Measurements from ENCODE around the gene NEURL1. TPM values are rescaled to one million over a fixed set of nuclear protein-coding genes. Genes with fewer than 3 reads are reported as not detected.
A peak's percentile ranks its signal among the peaks of the same experiment; 100 is the strongest.
"Not testable (repeated sequence)": the region's sequence is repeated elsewhere in the genome, so short reads cannot be mapped to it uniquely, and the experiment has no call there.

NEURL1 gene
- total and polyA plus RNA-seq, 2 experiments from 2014 or later = 2.3 to 4.6 TPM

- no peak overlapping the region for H3K4me2 ChIP-seq
- H3K4me1 ChIP-seq (ENCODE audit: insufficient read depth) = peaks cover 13% of the 10 kb centered on the region
- no peak overlapping the region for H3K4me3 ChIP-seq
- H3K79me2 ChIP-seq = no peaks in the 10 kb centered on the region
- H3K9me3 ChIP-seq (ENCODE audit: low read depth) = no peaks in the 10 kb centered on the region
- H3K36me3 ChIP-seq (replicated peaks; ENCODE audit: insufficient read depth, low read depth) = no peaks in the 10 kb centered on the region
- DNase-seq (ENCODE audit: low spot score) = no peak
- H3K27ac ChIP-seq = no peak overlapping the region
- no peaks in the 10 kb centered on the region for H3K9me2 ChIP-seq (replicated peaks; ENCODE audit: insufficient read depth)
- no peak overlapping the region for H2AFZ ChIP-seq
- TF ChIP-seq EZH2 (IDR thresholded peaks at IDR 0.05; ENCODE audit: borderline replicate concordance) = no peak
- no peak for TF ChIP-seq EZH2phosphoT487 (IDR thresholded peaks at IDR 0.05; ENCODE audit: low read depth, severe bottlenecking, unreplicated experiment)
- no peak for TF ChIP-seq CTCF (IDR thresholded peaks at IDR 0.05; ENCODE audit: poor library complexity)
- H3K27me3 ChIP-seq = no peaks in the 10 kb centered on the region
- H4K20me1 ChIP-seq (ENCODE audit: insufficient read depth, poor library complexity, severe bottlenecking) = no peaks in the 10 kb centered on the region
- 79% methylated on average over 12 of the region's 13 CpGs for WGBS (ENCODE audit: low lambda C conversion rate, missing lambda C conversion rate)
Observed at GRCh38 chr10:103502849-103503660, 9.6 kb downstream of the NEURL1 start.

- Histone ChIP-seq H3K4me1 (ENCODE audit: insufficient read depth) (peaks cover 20% of the 10 kb centered on the region), H3K27ac (peak overlapping the region; percentile 52)
- H3K4me2 ChIP-seq; H3K9me2 ChIP-seq (replicated peaks; ENCODE audit: insufficient read depth); H3K27me3 ChIP-seq; H3K79me2 ChIP-seq; H2AFZ ChIP-seq; DNase-seq (ENCODE audit: low spot score); H3K36me3 ChIP-seq (replicated peaks; ENCODE audit: insufficient read depth, low read depth); H3K4me3 ChIP-seq; H4K20me1 ChIP-seq (ENCODE audit: insufficient read depth, poor library complexity, severe bottlenecking); H3K9me3 ChIP-seq (ENCODE audit: low read depth): not testable (repeated sequence)
- 92% methylated on average over 6 of the region's 6 CpGs for WGBS (ENCODE audit: low lambda C conversion rate, missing lambda C conversion rate)
Observed at GRCh38 chr10:103503777-103504176, 10.3 kb downstream of the NEURL1 start.

GRCh38 chr10:103504181-103504783, 10.8 kb downstream of the NEURL1 start:
- TF ChIP-seq EZH2 (IDR thresholded peaks at IDR 0.05; ENCODE audit: borderline replicate concordance) (no peak), EZH2phosphoT487 (IDR thresholded peaks at IDR 0.05; ENCODE audit: low read depth, severe bottlenecking, unreplicated experiment) (no peak), CTCF (IDR thresholded peaks at IDR 0.05; ENCODE audit: poor library complexity) (no peak)
- H2AFZ ChIP-seq = no peak overlapping the region
- no peaks in the 10 kb centered on the region for H3K9me2 ChIP-seq (replicated peaks; ENCODE audit: insufficient read depth)
- peak overlapping the region; percentile 7 for H3K4me2 ChIP-seq
- no peaks in the 10 kb centered on the region for H3K36me3 ChIP-seq (replicated peaks; ENCODE audit: insufficient read depth, low read depth)
- no peaks in the 10 kb centered on the region for H3K9me3 ChIP-seq (ENCODE audit: low read depth)
- H3K27me3 ChIP-seq = no peaks in the 10 kb centered on the region
- H3K79me2 ChIP-seq = no peaks in the 10 kb centered on the region
- peak; percentile 81 for DNase-seq (ENCODE audit: low spot score)
- H3K27ac ChIP-seq = peak overlapping the region; percentile 73
- peaks cover 20% of the 10 kb centered on the region for H3K4me1 ChIP-seq (ENCODE audit: insufficient read depth)
- H3K4me3 ChIP-seq = no peak overlapping the region
- 33% methylated on average over 10 of the region's 10 CpGs for WGBS (ENCODE audit: low lambda C conversion rate, missing lambda C conversion rate)
- H4K20me1 ChIP-seq (ENCODE audit: insufficient read depth, poor library complexity, severe bottlenecking) = no peaks in the 10 kb centered on the region

GRCh38 chr10:103506061-103506460, 12.6 kb downstream of the NEURL1 start:
- H3K4me3 ChIP-seq = no peak overlapping the region
- H3K9me3 ChIP-seq (ENCODE audit: low read depth) = no peaks in the 10 kb centered on the region
- H3K27me3 ChIP-seq = no peaks in the 10 kb centered on the region
- WGBS (ENCODE audit: low lambda C conversion rate, missing lambda C conversion rate) = 90% methylated on average over 4 of the region's 4 CpGs
- no peak for DNase-seq (ENCODE audit: low spot score)
- H2AFZ ChIP-seq = no peak overlapping the region
- H3K9me2 ChIP-seq (replicated peaks; ENCODE audit: insufficient read depth) = no peaks in the 10 kb centered on the region
- no peak overlapping the region for H3K4me2 ChIP-seq
- no peak for TF ChIP-seq CTCF (IDR thresholded peaks at IDR 0.05; ENCODE audit: poor library complexity)
- no peak for TF ChIP-seq EZH2phosphoT487 (IDR thresholded peaks at IDR 0.05; ENCODE audit: low read depth, severe bottlenecking, unreplicated experiment)
- TF ChIP-seq EZH2 (IDR thresholded peaks at IDR 0.05; ENCODE audit: borderline replicate concordance) = no peak
- H3K36me3 ChIP-seq (replicated peaks; ENCODE audit: insufficient read depth, low read depth) = no peaks in the 10 kb centered on the region
- no peak overlapping the region for H3K27ac ChIP-seq
- no peaks in the 10 kb centered on the region for H4K20me1 ChIP-seq (ENCODE audit: insufficient read depth, poor library complexity, severe bottlenecking)
- no peaks in the 10 kb centered on the region for H3K79me2 ChIP-seq
- peaks cover 23% of the 10 kb centered on the region for H3K4me1 ChIP-seq (ENCODE audit: insufficient read depth)

All from hepatocyte (in vitro differentiated cells).